GM21717 (cell line): ENCODE data around the gene TMBIM1.
A peak's percentile ranks its signal among the peaks of the same experiment; 100 is the strongest.

Experiments
- ATAC-seq: cut with Tn5 transposase; IDR thresholded peaks from one replicate; pipeline ENCODE4 v1.9.1; 2021; ENCODE audit warnings: mild to moderate bottlenecking, moderate library complexity; ENCODE audit not compliant: unreplicated experiment

TMBIM1 gene

GRCh38 chr2:218259099-218259961 is 33.0 kb downstream of the TMBIM1 start:
- ATAC-seq, result no peak

GRCh38 chr2:218257390-218257981 is 34.8 kb downstream of the TMBIM1 start:
- peak; percentile 83 for ATAC-seq

- no peak for ATAC-seq
Measured at GRCh38 chr2:218256612-218257350, 35.5 kb downstream of the TMBIM1 start.

- no peak for ATAC-seq
Measured at GRCh38 chr2:218255446-218255845, 36.9 kb downstream of the TMBIM1 start.

GRCh38 chr2:218253232-218253625 is 39.1 kb downstream of the TMBIM1 start:
- no peak for ATAC-seq

- ATAC-seq, result no peak
Measured at GRCh38 chr2:218252509-218253231, 39.6 kb downstream of the TMBIM1 start.

- no peak for ATAC-seq
Measured at GRCh38 chr2:218249691-218250090, 42.6 kb downstream of the TMBIM1 start.

- no peak for ATAC-seq
Measured at GRCh38 chr2:218245214-218245613, 47.1 kb downstream of the TMBIM1 start.

GRCh38 chr2:218244665-218245064 is 47.6 kb downstream of the TMBIM1 start:
- no peak for ATAC-seq

GRCh38 chr2:218244204-218244603 is 48.1 kb downstream of the TMBIM1 start:
- ATAC-seq, result no peak

- no peak for ATAC-seq
Measured at GRCh38 chr2:218238887-218239286, 53.4 kb downstream of the TMBIM1 start.

GRCh38 chr2:218236829-218237228 is 55.5 kb downstream of the TMBIM1 start:
- ATAC-seq, result no peak

GRCh38 chr2:218235017-218235416 is 57.3 kb downstream of the TMBIM1 start:
- ATAC-seq, result no peak

GRCh38 chr2:218234521-218234920 is 57.8 kb downstream of the TMBIM1 start:
- ATAC-seq, result no peak

GRCh38 chr2:218233543-218233942 is 58.8 kb downstream of the TMBIM1 start:
- no peak for ATAC-seq

GRCh38 chr2:218230882-218231281 is 61.4 kb downstream of the TMBIM1 start:
- ATAC-seq, result no peak

GRCh38 chr2:218229851-218230250 is 62.5 kb downstream of the TMBIM1 start:
- no peak for ATAC-seq

GRCh38 chr2:218229239-218229638 is 63.1 kb downstream of the TMBIM1 start:
- ATAC-seq, result peak; percentile 87

- no peak for ATAC-seq
Measured at GRCh38 chr2:218228366-218229090, 63.8 kb downstream of the TMBIM1 start.

- no peak for ATAC-seq
Measured at GRCh38 chr2:218226903-218227302, 65.4 kb downstream of the TMBIM1 start.
